Measurements from ENCODE around the gene PPP1R13L. TPM values are rescaled to one million over a fixed set of nuclear protein-coding genes. Genes with fewer than 3 reads are reported as not detected.

PPP1R13L gene
- total and polyA plus RNA-seq, 12 donors = 1.7 to 95.2 (median 35.2) TPM

- Histone ChIP-seq H3K36me3 (replicated peaks in 1 of 2) (peaks cover 0 to 21% of the 10 kb centered on the region in 2 donors), H3K9me3 (replicated peaks in 1 of 3) (no peaks in the 10 kb centered on the region), H3K27ac (no peak overlapping the region), H3K4me3 (no peak overlapping the region), H3K27me3 (no peaks in the 10 kb centered on the region), H3K4me1 (replicated peaks in 1 of 2) (no peaks in the 10 kb centered on the region)
- TF ChIP-seq, protein P1, sequence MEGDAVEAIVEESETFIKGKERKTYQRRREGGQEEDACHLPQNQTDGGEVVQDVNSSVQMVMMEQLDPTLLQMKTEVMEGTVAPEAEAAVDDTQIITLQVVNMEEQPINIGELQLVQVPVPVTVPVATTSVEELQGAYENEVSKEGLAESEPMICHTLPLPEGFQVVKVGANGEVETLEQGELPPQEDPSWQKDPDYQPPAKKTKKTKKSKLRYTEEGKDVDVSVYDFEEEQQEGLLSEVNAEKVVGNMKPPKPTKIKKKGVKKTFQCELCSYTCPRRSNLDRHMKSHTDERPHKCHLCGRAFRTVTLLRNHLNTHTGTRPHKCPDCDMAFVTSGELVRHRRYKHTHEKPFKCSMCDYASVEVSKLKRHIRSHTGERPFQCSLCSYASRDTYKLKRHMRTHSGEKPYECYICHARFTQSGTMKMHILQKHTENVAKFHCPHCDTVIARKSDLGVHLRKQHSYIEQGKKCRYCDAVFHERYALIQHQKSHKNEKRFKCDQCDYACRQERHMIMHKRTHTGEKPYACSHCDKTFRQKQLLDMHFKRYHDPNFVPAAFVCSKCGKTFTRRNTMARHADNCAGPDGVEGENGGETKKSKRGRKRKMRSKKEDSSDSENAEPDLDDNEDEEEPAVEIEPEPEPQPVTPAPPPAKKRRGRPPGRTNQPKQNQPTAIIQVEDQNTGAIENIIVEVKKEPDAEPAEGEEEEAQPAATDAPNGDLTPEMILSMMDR (IDR thresholded peaks at IDR 0.05) = no peak
- TF ChIP-seq POLR2A (IDR thresholded peaks at IDR 0.05) = no peak
- WGBS, 4 donors = 94 to 95% (median 94%) methylated on average over 13 to 14 of the region's 14 CpGs
- DNase-seq = no peak
- intact Hi-C loops (cut with DNase I) = no loop called here
These were observed 43.3 kb downstream of the PPP1R13L start for GRCh38 chr19:45361608-45362007.

- no peak for DNase-seq
- Histone ChIP-seq H3K9me3 (replicated peaks in 1 of 3) (no peaks in the 10 kb centered on the region), H3K36me3 (replicated peaks in 1 of 2) (peaks cover 0 to 30% of the 10 kb centered on the region in 2 donors), H3K27me3 (no peaks in the 10 kb centered on the region), H3K4me1 (replicated peaks in 1 of 2) (no peaks in the 10 kb centered on the region), H3K4me3 (no peak overlapping the region), H3K27ac (no peak overlapping the region)
- TF ChIP-seq, protein P1 (IDR thresholded peaks at IDR 0.05) = no peak
- no peak for TF ChIP-seq POLR2A (IDR thresholded peaks at IDR 0.05)
- 90 to 95% (median 92%) methylated on average over 10 to 12 of the region's 12 CpGs for WGBS, 4 donors
- intact Hi-C loops (cut with DNase I) = loop anchor here in 1 of 2 donors (10.0 kb wide), 1 partner anchor 344 kb away; no protein-coding TSS in a partner anchor
These were observed 46.6 kb downstream of the PPP1R13L start for GRCh38 chr19:45358213-45358792.

DNA sequence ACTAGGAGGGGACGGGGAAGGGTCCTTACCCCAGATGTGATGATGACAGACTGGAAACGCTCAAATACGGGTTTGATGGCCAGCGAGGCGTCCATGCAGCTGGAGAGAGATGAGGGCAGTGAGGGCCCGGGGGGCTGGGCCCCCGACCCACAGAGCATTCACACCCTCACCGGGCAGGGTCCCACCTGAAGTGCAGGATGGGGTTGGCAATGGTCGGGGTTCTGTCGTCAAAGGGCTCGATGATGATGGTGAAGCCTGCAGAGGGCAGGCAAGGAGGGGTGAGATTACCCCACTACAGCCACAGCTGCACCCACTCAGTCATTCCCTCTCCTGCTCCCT, 47.5 kb downstream of the PPP1R13L start:
- intact Hi-C loops (cut with DNase I) = loop anchor here in 1 of 2 donors (10.0 kb wide), 1 partner anchor 343 kb away; no protein-coding TSS in a partner anchor
- H3K4me3 ChIP-seq = no peak overlapping the region
- WGBS, 4 donors = 92 to 97% (median 95%) methylated on average over 6 to 11 of the region's 11 CpGs
- H3K4me1 ChIP-seq (replicated peaks in 1 of 2) = no peaks in the 10 kb centered on the region
- DNase-seq = no peak
- H3K36me3 ChIP-seq (replicated peaks in 1 of 2) = peaks cover 0 to 37% of the 10 kb centered on the region in 2 donors
- no peak overlapping the region for H3K27ac ChIP-seq
- no peaks in the 10 kb centered on the region for H3K9me3 ChIP-seq (replicated peaks in 1 of 3)
- TF ChIP-seq, protein P1 (IDR thresholded peaks at IDR 0.05) = no peak
- TF ChIP-seq POLR2A (IDR thresholded peaks at IDR 0.05) = no peak
- no peaks in the 10 kb centered on the region for H3K27me3 ChIP-seq

GRCh38 chr19:45356760-45357444, 48.0 kb downstream of the PPP1R13L start:
- WGBS, 4 donors = 90 to 95% (median 93%) methylated on average over 16 to 20 of the region's 20 CpGs
- H3K9me3 ChIP-seq (replicated peaks in 1 of 3) = no peaks in the 10 kb centered on the region
- no peak overlapping the region for H3K27ac ChIP-seq
- H3K27me3 ChIP-seq = no peaks in the 10 kb centered on the region
- H3K4me3 ChIP-seq = no peak overlapping the region
- no peaks in the 10 kb centered on the region for H3K4me1 ChIP-seq (replicated peaks in 1 of 2)
- H3K36me3 ChIP-seq (replicated peaks in 1 of 2) = peaks cover 0 to 40% of the 10 kb centered on the region in 2 donors
- DNase-seq = no peak
- intact Hi-C loops (cut with DNase I) = loop anchor here in 1 of 2 donors (10.0 kb wide), 1 partner anchor 342 kb away; no protein-coding TSS in a partner anchor
- TF ChIP-seq, protein P1 (IDR thresholded peaks at IDR 0.05) = no peak
- TF ChIP-seq POLR2A (IDR thresholded peaks at IDR 0.05) = no peak
